ENCODE results near the gene IL33. TPM values are rescaled to one million over a fixed set of nuclear protein-coding genes. Genes with fewer than 3 reads are reported as not detected.

IL33 gene
- total and polyA plus RNA-seq, 2 of the 4 experiments (the other 2 are of a cell fraction): not detected

GRCh38 chr9:6197330-6197729 lies 18.3 kb upstream of the IL33 start:
- no peak overlapping the region for H3K56ac ChIP-seq (ENCODE audit: extremely low read depth, insufficient read depth, low read length)
- intact Hi-C loops (cut with micrococcal nuclease) (loop anchor here (1.0 kb wide), 2 partner anchors 109 to 142 kb away; no protein-coding TSS in a partner anchor), dilution Hi-C loops (cut with HindIII; ENCODE audit: low sequenced_read_pairs, unreplicated experiment) (no loop called here), in situ Hi-C loops (cut with MboI; ENCODE audit: low sequenced_read_pairs) (no loop called here)
- H3K14ac ChIP-seq (replicated peaks; ENCODE audit: low read depth, low read length): no peak overlapping the region
- H2BK5ac ChIP-seq (ENCODE audit: low read depth, low read length, poor library complexity, severe bottlenecking): no peak overlapping the region
- H2BK120ac ChIP-seq (ENCODE audit: low read depth, low read length): no peak overlapping the region
- no peak overlapping the region for H3K4ac ChIP-seq (ENCODE audit: low read depth, low read length)
- no peak overlapping the region for H3K4me3 ChIP-seq (ENCODE audit: insufficient read depth, low read depth, low read length)
- H2BK15ac ChIP-seq (ENCODE audit: low read depth, low read length): no peak overlapping the region
- H2AFZ ChIP-seq (replicated peaks; ENCODE audit: low read length, poor library complexity): no peak overlapping the region
- H3K18ac ChIP-seq (ENCODE audit: low read depth, low read length): no peak overlapping the region
- peaks cover 7% of the 10 kb centered on the region; the same call in 1 of the 2 replicates for H3K27me3 ChIP-seq (ENCODE audit: control insufficient read depth, insufficient read depth, low read length)
- H2AK5ac ChIP-seq (ENCODE audit: low read depth, low read length): no peak overlapping the region
- no peak overlapping the region for H2AK9ac ChIP-seq (replicated peaks; ENCODE audit: low read depth, low read length, poor library complexity)
- no peaks in the 10 kb centered on the region for H3K4me1 ChIP-seq (ENCODE audit: control insufficient read depth, insufficient read depth, low read length)
- peak; percentile 35 for TF ChIP-seq SMC3 (IDR thresholded peaks at IDR 0.05; ENCODE audit: low read depth, low read length)
- TF ChIP-seq CEBPB (IDR thresholded peaks at IDR 0.05; ENCODE audit: low read depth, low read length): no peak
- TF ChIP-seq CTCF (conservative IDR thresholded peaks at IDR 0.05; ENCODE audit: low read depth, low read length): peak; percentile 38
- TF ChIP-seq POLR2A (IDR thresholded peaks at IDR 0.05; ENCODE audit: low read depth, low read length): no peak
- TF ChIP-seq FOS (IDR thresholded peaks at IDR 0.05; ENCODE audit: low read depth, low read length): no peak
- peak; percentile 40; the same call in 1 of the 2 replicates for TF ChIP-seq RAD21 (IDR thresholded peaks at IDR 0.05; ENCODE audit: low read length)
- no peak overlapping the region for H3K27ac ChIP-seq (ENCODE audit: insufficient read depth, low read length)
- H2BK20ac ChIP-seq (ENCODE audit: low read depth, low read length): no peak overlapping the region
- no CpG with 5 or more reads among the region's 3 CpGs for WGBS, 2 experiments (ENCODE audit: extremely low coverage in 2 of 2, insufficient read length in 1 of 2)
- DNase-seq: peak; percentile 5
- H3K9me1 ChIP-seq (ENCODE audit: insufficient read depth, low read length): no peaks in the 10 kb centered on the region
- H4K5ac ChIP-seq (ENCODE audit: low read depth, low read length): no peak overlapping the region
- CTCF ChIA-PET: interaction anchor here (0.6 to 1.4 kb wide), 3 partner anchors 69 to 150 kb away, joined by 3 to 5 read pairs (median 4); no protein-coding TSS in a partner anchor
- no peaks in the 10 kb centered on the region for H3K9me3 ChIP-seq (ENCODE audit: control insufficient read depth, insufficient read depth, low read length)
- no peak overlapping the region for H4K8ac ChIP-seq (ENCODE audit: low read depth in 2 of 2, low read length in 2 of 2)
- H3K79me1 ChIP-seq (ENCODE audit: low read depth in 1 of 2, low read length in 2 of 2): no peaks in the 10 kb centered on the region
- no TSS peak for BruUV-seq (replicated peaks)
- no peaks in the 10 kb centered on the region for H3K36me3 ChIP-seq (ENCODE audit: control insufficient read depth, insufficient read depth, low read length)
- H3K4me2 ChIP-seq (ENCODE audit: low read depth, low read length): no peak overlapping the region
- H4K91ac ChIP-seq (ENCODE audit: insufficient read depth, low read depth, low read length): no peak overlapping the region
- no peaks in the 10 kb centered on the region for H4K20me1 ChIP-seq (ENCODE audit: insufficient read depth, low read length)
- POLR2A ChIA-PET (ENCODE audit: unreplicated experiment): no interaction called here
- no peak overlapping the region for H3K9ac ChIP-seq (ENCODE audit: low read depth, low read length)
- ATAC-seq (ENCODE audit: low read depth): no peak
- H3K23ac ChIP-seq (ENCODE audit: low read depth, low read length): no peak overlapping the region

Measured in IMR-90 (cell line).